Testis (tissue), 2 donors: ENCODE data around the gene CDH23.

Experiments used
- POLR2A ChIP-seq: fragments of 450-650 bp; IDR thresholded peaks from one replicate; pipeline ENCODE4 v1.6.1; 2017; ENCODE audit warnings: antibody characterized with exemption, mild to moderate bottlenecking, moderate library complexity
- TF ChIP-seq, protein P1 (sequence below), 3 experiments: fragments of 450-650 bp in 2 of 3; fragments of 200-600 bp in 1 of 3; sonication (generic) in 1 of 3; IDR thresholded peaks; one replicate each; pipeline ENCODE4 v1.5.1; 2016 to 2019; ENCODE audit warnings: antibody characterized with exemption in 3 of 3, mild to moderate bottlenecking in 2 of 3, moderate library complexity in 1 of 3

DNA sequence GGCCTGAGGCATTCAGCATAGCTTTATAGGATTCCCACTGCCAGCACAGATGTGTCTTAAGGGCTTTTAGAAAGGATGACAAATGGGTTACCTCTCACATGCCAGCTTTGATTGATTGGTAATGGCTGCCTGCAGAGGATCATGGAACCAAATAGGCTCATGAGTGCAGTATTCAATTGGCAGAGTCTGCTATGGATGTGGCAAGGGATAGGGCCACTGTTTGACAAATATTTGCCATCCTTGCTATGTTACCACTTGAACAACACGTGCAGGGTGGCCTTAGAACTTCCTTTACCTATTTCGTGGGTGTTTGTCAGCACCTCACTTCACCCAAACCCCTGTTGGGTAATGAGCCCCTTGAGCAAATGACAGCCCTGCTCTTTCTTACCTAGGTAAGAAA is 183.7 kb downstream of the CDH23 start:
- TF ChIP-seq, protein P1, sequence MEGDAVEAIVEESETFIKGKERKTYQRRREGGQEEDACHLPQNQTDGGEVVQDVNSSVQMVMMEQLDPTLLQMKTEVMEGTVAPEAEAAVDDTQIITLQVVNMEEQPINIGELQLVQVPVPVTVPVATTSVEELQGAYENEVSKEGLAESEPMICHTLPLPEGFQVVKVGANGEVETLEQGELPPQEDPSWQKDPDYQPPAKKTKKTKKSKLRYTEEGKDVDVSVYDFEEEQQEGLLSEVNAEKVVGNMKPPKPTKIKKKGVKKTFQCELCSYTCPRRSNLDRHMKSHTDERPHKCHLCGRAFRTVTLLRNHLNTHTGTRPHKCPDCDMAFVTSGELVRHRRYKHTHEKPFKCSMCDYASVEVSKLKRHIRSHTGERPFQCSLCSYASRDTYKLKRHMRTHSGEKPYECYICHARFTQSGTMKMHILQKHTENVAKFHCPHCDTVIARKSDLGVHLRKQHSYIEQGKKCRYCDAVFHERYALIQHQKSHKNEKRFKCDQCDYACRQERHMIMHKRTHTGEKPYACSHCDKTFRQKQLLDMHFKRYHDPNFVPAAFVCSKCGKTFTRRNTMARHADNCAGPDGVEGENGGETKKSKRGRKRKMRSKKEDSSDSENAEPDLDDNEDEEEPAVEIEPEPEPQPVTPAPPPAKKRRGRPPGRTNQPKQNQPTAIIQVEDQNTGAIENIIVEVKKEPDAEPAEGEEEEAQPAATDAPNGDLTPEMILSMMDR (IDR thresholded peaks at IDR 0.05): no peak
- TF ChIP-seq POLR2A: no peak
